Vagina (tissue), 2 donors: ENCODE measurements around the gene MAML3. TPM values are rescaled to one million over a fixed set of nuclear protein-coding genes. Genes with fewer than 3 reads are reported as not detected.

ENCODE experiments used
- DNase-seq, 2 donors: peaks; one replicate each; pipeline ENCODE4 v3.0.0-alpha.2; 2017; ENCODE audit errors: extremely low spot score in 2 of 2
- H3K27ac ChIP-seq: fragments of 200-600 bp; sonication (generic); one replicate; pipeline ENCODE4 v1.5.1; 2019
- H3K27me3 ChIP-seq: fragments of 200-600 bp; sonication (generic); one replicate; pipeline ENCODE4 v1.5.1; 2019
- H3K36me3 ChIP-seq, 2 donors: fragments of 200-600 bp; sonication (generic); one replicate each; pipeline ENCODE4 v1.5.1; 2017 to 2019
- H3K4me1 ChIP-seq: fragments of 200-600 bp; sonication (generic); one replicate; pipeline ENCODE4 v1.5.1; 2019
- H3K4me3 ChIP-seq, 2 donors: fragments of 200-600 bp; sonication (generic); 1 replicate in 1 of 2; 2 replicates in 1 of 2; pipeline ENCODE4 v1.5.1; 2016 to 2019
- H3K9me3 ChIP-seq: fragments of 200-600 bp; sonication (generic); one replicate; pipeline ENCODE4 v1.5.1; 2019
- POLR2A ChIP-seq, 2 donors: fragments of 450-650 bp; IDR thresholded peaks; one replicate each; pipeline ENCODE4 v1.6.1; 2017; ENCODE audit warnings: antibody characterized with exemption in 2 of 2, mild to moderate bottlenecking in 2 of 2, moderate library complexity in 2 of 2
- POLR2AphosphoS5 ChIP-seq, 2 donors: sonication (generic); formaldehyde crosslinking; IDR thresholded peaks; one replicate each; pipeline ENCODE4 v1.9.0; 2017; ENCODE audit warnings: antibody characterized with exemption in 2 of 2, mild to moderate bottlenecking in 2 of 2, low read depth in 1 of 2; ENCODE audit not compliant: insufficient read depth in 1 of 2
- intact Hi-C: fragments of 100-400 bp; cut with DNase I; formaldehyde crosslinking; loops from one replicate; pipeline ENCODE4 v1.15.1; 2023
- total RNA-seq: library from RNA; depleted of rRNA; stranded (reverse); fragments of >200 nt; gene quantifications from one replicate; pipeline ENCODE4 v1.2.3, GENCODE V29; 2016
- TF ChIP-seq, protein P1 (sequence below), 3 experiments: fragments of 450-650 bp in 2 of 3; fragments of 200-600 bp in 1 of 3; sonication (generic) in 1 of 3; IDR thresholded peaks; one replicate each; pipeline ENCODE4 v1.5.1; 2017 to 2019; ENCODE audit warnings: antibody characterized with exemption in 3 of 3, mild to moderate bottlenecking in 2 of 3, moderate library complexity in 2 of 3

MAML3 gene
- total RNA-seq, 1 donor from 2014 or later, result 16.2 TPM

DNA sequence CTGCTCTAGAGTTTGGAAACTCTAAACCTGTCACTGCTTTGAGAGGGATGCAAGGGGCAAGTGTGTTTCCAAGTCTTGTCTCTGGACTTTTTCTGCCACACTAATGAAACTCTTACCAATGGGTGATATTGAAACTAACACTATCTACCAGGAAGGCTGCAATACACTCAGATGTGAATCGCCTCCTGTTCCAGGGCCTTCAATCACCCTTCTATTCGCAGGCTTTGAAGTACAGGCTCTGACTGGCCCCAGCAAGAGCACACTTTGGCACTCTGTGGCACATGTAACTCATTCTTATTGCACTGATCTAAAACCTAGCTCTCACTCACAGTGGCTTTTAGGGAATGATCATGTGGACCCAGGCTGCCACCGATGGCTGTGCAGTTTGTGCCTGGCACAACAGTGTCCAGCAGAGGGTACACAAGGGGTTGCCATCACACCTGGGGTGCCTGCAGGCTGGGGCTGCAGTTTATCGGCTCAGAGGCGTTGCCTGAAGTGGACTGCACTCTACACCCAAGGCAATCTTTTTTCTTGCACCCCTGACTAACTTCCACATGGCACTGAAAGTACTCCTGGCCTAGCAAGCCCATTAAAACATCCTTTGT lies 277.5 kb downstream of the MAML3 start:
- Histone ChIP-seq H3K4me3 (no peak overlapping the region), H3K27me3 (no peaks in the 10 kb centered on the region), H3K27ac (no peak overlapping the region), H3K36me3 (no peaks in the 10 kb centered on the region), H3K9me3 (no peaks in the 10 kb centered on the region), H3K4me1 (peaks cover 14% of the 10 kb centered on the region)
- intact Hi-C loops, result no loop called here
- no peak for TF ChIP-seq POLR2A (IDR thresholded peaks at IDR 0.05)
- no peak for TF ChIP-seq POLR2AphosphoS5 (IDR thresholded peaks at IDR 0.05; ENCODE audit: insufficient read depth in 1 of 2, low read depth in 1 of 2)
- TF ChIP-seq, protein P1, sequence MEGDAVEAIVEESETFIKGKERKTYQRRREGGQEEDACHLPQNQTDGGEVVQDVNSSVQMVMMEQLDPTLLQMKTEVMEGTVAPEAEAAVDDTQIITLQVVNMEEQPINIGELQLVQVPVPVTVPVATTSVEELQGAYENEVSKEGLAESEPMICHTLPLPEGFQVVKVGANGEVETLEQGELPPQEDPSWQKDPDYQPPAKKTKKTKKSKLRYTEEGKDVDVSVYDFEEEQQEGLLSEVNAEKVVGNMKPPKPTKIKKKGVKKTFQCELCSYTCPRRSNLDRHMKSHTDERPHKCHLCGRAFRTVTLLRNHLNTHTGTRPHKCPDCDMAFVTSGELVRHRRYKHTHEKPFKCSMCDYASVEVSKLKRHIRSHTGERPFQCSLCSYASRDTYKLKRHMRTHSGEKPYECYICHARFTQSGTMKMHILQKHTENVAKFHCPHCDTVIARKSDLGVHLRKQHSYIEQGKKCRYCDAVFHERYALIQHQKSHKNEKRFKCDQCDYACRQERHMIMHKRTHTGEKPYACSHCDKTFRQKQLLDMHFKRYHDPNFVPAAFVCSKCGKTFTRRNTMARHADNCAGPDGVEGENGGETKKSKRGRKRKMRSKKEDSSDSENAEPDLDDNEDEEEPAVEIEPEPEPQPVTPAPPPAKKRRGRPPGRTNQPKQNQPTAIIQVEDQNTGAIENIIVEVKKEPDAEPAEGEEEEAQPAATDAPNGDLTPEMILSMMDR (IDR thresholded peaks at IDR 0.05), result no peak
- DNase-seq, result no peak

GRCh38 chr4:139875411-139875825 lies 278.6 kb downstream of the MAML3 start:
- no peak overlapping the region for H3K27ac ChIP-seq
- no peak for DNase-seq
- TF ChIP-seq POLR2AphosphoS5 (IDR thresholded peaks at IDR 0.05; ENCODE audit: insufficient read depth in 1 of 2, low read depth in 1 of 2) (no peak), POLR2A (IDR thresholded peaks at IDR 0.05) (no peak)
- TF ChIP-seq, protein P1 (IDR thresholded peaks at IDR 0.05), result no peak
- peaks cover 14% of the 10 kb centered on the region for H3K4me1 ChIP-seq
- intact Hi-C loops, result no loop called here
- H3K4me3 ChIP-seq, result no peak overlapping the region
- H3K9me3 ChIP-seq, result no peaks in the 10 kb centered on the region
- no peaks in the 10 kb centered on the region for H3K27me3 ChIP-seq
- no peaks in the 10 kb centered on the region for H3K36me3 ChIP-seq

DNA sequence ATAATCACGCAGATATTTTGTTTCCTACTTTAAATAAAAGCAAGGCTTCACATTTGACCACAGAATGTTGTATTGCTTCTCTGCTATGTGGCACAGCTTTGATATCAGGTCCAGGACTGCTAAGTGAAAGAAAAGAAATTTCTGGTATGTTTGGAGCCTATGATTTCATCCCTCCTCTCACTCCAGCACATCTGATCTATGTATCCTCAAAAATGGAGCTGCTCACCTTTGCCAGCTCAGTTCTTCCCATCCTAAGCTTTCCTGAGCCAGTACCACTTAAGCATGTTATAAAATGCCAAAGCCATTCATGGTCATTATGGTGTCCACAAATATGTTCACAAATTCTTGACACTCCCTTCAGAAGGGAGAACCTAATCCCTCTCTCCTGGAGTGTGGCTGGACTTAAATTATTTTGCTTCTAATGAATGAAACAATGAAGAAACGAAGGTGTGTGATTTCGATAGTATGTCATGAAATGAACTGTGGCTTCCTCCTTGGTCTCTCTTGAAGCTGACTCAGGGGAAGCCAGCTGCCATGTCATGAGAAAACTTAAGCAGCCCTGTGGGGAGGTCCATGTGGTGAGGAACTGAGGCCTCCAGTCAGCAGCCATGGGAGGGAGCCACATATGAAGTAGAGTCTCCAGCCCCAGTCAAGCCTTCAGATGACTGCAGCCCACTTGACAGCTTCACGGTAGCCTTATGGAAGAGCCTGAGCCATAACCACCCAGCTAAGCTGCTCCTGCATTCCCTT lies 280.7 kb downstream of the MAML3 start:
- H3K27me3 ChIP-seq, result no peaks in the 10 kb centered on the region
- no peak overlapping the region for H3K27ac ChIP-seq
- H3K9me3 ChIP-seq, result no peaks in the 10 kb centered on the region
- no peak for DNase-seq
- intact Hi-C loops, result no loop called here
- H3K4me1 ChIP-seq, result peaks cover 14% of the 10 kb centered on the region
- H3K4me3 ChIP-seq, result no peak overlapping the region
- H3K36me3 ChIP-seq, result no peaks in the 10 kb centered on the region
- TF ChIP-seq, protein P1 (IDR thresholded peaks at IDR 0.05), result no peak
- no peak for TF ChIP-seq POLR2A (IDR thresholded peaks at IDR 0.05)
- no peak for TF ChIP-seq POLR2AphosphoS5 (IDR thresholded peaks at IDR 0.05; ENCODE audit: insufficient read depth in 1 of 2, low read depth in 1 of 2)

- H3K4me1 ChIP-seq, result peaks cover 14% of the 10 kb centered on the region
- H3K36me3 ChIP-seq, result no peaks in the 10 kb centered on the region
- intact Hi-C loops, result no loop called here
- H3K27me3 ChIP-seq, result no peaks in the 10 kb centered on the region
- no peak overlapping the region for H3K4me3 ChIP-seq
- H3K27ac ChIP-seq, result no peak overlapping the region
- TF ChIP-seq POLR2AphosphoS5 (IDR thresholded peaks at IDR 0.05; ENCODE audit: insufficient read depth in 1 of 2, low read depth in 1 of 2), result peak in 1 of 2 donors; percentile 61
- TF ChIP-seq, protein P1 (IDR thresholded peaks at IDR 0.05), result no peak
- TF ChIP-seq POLR2A (IDR thresholded peaks at IDR 0.05), result no peak
- H3K9me3 ChIP-seq, result no peaks in the 10 kb centered on the region
- no peak for DNase-seq
Observed at GRCh38 chr4:139872274-139872673, 281.7 kb downstream of the MAML3 start.

DNA sequence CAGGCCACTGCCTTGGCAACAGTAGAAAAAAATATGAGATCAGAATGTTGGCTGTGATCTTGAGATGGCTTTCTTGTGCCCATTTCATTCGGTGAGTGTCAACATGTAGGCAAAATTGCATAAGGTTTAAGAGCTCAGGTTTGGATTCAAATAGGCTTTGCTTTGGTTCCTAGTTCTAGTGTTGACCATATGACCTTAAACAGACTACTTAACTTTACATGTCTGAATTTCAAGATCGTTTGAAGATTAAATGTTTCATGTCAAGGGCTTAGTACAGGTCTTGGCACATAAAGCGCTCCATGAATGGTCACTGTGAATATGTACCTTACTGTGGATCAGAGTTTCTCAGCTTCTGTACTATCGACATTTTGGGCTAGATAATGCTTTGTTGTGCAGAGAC lies 284.2 kb downstream of the MAML3 start:
- Histone ChIP-seq H3K4me1 (no peaks in the 10 kb centered on the region), H3K36me3 (no peaks in the 10 kb centered on the region), H3K27me3 (no peaks in the 10 kb centered on the region), H3K9me3 (no peaks in the 10 kb centered on the region), H3K4me3 (no peak overlapping the region), H3K27ac (no peak overlapping the region)
- no peak for DNase-seq
- TF ChIP-seq, protein P1 (IDR thresholded peaks at IDR 0.05), result no peak
- TF ChIP-seq POLR2AphosphoS5 (IDR thresholded peaks at IDR 0.05; ENCODE audit: insufficient read depth in 1 of 2, low read depth in 1 of 2) (no peak), POLR2A (IDR thresholded peaks at IDR 0.05) (no peak)
- intact Hi-C loops, result no loop called here
